Suprapubic skin (tissue), 4 donors: Measurements from ENCODE around the gene AGER.

Experiments
- POLR2A ChIP-seq, 2 donors: fragments of 450-650 bp; IDR thresholded peaks; one replicate each; pipeline ENCODE4 v1.6.1; 2017; ENCODE audit warnings: antibody characterized with exemption in 2 of 2, mild to moderate bottlenecking in 2 of 2, moderate library complexity in 2 of 2
- POLR2AphosphoS5 ChIP-seq, 3 donors: sonication (generic); formaldehyde crosslinking; IDR thresholded peaks; one replicate each; pipeline ENCODE4 v1.6.1; 2017; ENCODE audit warnings: antibody characterized with exemption in 3 of 3
- TF ChIP-seq, protein P1 (sequence below), 2 donors: fragments of 200-600 bp in 1 of 2; fragments of 450-650 bp in 1 of 2; sonication (generic) in 1 of 2; IDR thresholded peaks; one replicate each; pipeline ENCODE4 v1.5.1; 2016 to 2019; ENCODE audit warnings: antibody characterized with exemption in 2 of 2, mild to moderate bottlenecking in 1 of 2, moderate library complexity in 1 of 2

DNA sequence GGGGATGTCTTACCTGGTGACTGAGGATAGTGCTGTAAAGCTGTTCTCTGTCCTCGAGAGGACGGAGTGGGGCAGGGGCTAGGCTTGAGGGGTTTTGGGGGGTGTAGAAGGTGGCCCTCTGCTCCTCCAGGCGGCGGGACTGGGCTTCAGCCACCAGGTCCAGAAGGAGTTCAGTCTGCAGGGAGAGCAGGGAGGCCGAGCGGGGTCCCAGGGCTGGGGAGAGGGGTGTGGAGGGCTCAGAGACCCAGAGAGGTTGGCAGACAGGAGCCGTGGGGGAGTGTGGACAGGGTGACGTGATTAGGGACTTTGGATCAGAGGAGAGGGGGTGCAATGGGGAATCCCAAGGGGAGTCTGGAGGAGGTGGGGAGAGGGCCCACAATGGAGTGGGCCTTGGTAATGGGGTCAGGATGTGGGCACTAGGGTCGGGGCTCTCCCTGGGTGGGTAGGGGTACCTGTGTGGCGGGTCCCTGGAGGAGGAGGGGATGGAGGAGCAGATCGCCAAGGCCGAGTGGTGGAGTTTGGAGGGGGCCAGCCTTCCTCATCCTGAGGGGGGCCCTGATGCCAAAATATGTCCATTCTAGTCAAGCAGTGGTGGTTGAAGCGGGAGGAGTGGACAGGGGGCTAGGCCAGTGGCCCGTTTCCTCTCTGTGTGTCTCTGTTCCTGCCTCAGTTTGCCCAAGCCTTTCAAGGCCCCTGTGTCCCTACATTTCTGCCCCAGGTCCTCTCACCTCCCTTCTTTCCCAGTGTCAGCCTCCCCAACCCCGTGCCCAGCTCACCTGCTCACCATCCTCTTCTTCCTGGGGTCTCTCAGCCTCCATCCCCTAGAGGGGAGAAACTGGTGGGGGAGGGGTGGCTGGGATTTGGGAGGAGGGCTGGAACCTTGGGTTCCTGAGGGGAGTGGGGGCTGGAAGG, 7.9 kb upstream of the AGER start:
- TF ChIP-seq POLR2A (IDR thresholded peaks at IDR 0.05) (no peak), POLR2AphosphoS5 (IDR thresholded peaks at IDR 0.05) (no peak)
- TF ChIP-seq, protein P1, sequence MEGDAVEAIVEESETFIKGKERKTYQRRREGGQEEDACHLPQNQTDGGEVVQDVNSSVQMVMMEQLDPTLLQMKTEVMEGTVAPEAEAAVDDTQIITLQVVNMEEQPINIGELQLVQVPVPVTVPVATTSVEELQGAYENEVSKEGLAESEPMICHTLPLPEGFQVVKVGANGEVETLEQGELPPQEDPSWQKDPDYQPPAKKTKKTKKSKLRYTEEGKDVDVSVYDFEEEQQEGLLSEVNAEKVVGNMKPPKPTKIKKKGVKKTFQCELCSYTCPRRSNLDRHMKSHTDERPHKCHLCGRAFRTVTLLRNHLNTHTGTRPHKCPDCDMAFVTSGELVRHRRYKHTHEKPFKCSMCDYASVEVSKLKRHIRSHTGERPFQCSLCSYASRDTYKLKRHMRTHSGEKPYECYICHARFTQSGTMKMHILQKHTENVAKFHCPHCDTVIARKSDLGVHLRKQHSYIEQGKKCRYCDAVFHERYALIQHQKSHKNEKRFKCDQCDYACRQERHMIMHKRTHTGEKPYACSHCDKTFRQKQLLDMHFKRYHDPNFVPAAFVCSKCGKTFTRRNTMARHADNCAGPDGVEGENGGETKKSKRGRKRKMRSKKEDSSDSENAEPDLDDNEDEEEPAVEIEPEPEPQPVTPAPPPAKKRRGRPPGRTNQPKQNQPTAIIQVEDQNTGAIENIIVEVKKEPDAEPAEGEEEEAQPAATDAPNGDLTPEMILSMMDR (IDR thresholded peaks at IDR 0.05): no peak
